Neural crest cell (in vitro differentiated cells): Measurements from ENCODE around the gene PHACTR1. TPM values are rescaled to one million over a fixed set of nuclear protein-coding genes. Genes with fewer than 3 reads are reported as not detected.

ENCODE experiments used
- DNase-seq: peaks from one replicate; pipeline ENCODE4 v3.0.0; 2021; ENCODE audit warnings: low read depth, mixed read lengths, low spot score
- H3K27ac Mint-ChIP-seq: one replicate; pipeline ENCODE4 v1.8.0; 2021; ENCODE audit warnings: mild to moderate bottlenecking, mixed read lengths; ENCODE audit not compliant: unreplicated experiment
- H3K27me3 Mint-ChIP-seq: 2 replicates; pipeline ENCODE4 v1.8.0; 2021; ENCODE audit warnings: low read depth, mild to moderate bottlenecking, mixed read lengths
- H3K36me3 Mint-ChIP-seq: 2 replicates; pipeline ENCODE4 v1.8.0; 2021; ENCODE audit warnings: low read depth, mild to moderate bottlenecking, mixed read lengths
- H3K4me1 Mint-ChIP-seq: 2 replicates; pipeline ENCODE4 v1.8.0; 2021; ENCODE audit warnings: mixed read lengths
- H3K4me3 Mint-ChIP-seq: one replicate; pipeline ENCODE4 v1.8.0; 2021; ENCODE audit warnings: mild to moderate bottlenecking, mixed read lengths
- H3K9me3 Mint-ChIP-seq: 2 replicates; pipeline ENCODE4 v1.8.0; 2021; ENCODE audit warnings: mixed read lengths
- total RNA-seq: library from RNA; stranded (reverse); gene quantifications from 2 replicates; pipeline ENCODE4 v1.2.1, GENCODE V29; 2021
- TF ChIP-seq, protein P1 (sequence below): fragments of 200-600 bp; sonication (generic); conservative IDR thresholded peaks from 2 replicates; pipeline ENCODE4 v1.5.0; 2021; ENCODE audit warnings: antibody characterized with exemption, mild to moderate bottlenecking

Gene PHACTR1
- total RNA-seq, 1 donor from 2014 or later = 10.4 TPM

DNA sequence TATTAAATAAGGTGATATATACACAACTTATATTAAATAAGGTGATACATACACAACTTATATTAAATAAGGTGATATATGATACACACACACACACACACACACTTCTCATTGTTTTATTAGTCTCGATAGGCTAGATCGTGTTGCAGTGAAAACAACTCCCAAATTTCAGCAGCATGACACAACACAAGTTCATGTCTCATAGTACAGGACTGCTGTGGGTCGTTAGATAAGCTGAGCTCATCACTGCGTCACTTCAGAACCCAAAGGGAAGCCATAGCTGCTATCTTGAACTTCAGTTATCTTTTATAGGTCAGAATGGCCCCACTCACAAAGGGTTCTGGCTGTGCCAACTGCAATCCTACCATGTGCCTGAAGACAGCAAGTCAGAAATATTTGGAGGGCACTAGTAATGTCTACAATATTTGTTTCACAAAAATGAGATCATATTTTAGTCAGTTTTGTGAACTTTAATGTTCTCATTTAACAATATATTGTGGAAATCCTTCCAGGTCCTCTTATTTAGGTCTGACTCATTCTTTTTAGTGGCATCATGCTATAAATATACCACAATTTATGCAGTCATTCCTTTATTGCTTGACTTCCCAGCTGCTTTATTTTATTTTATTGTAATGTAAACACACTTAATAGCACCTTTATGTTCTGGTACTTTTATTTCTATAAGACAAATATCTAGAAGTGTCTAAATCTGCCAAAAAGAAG, 290.2 kb downstream of the PHACTR1 start:
- DNase-seq = no peak
- Mint-ChIP-seq H3K4me3 (no peak overlapping the region), H3K4me1 (peaks cover 12% of the 10 kb centered on the region), H3K36me3 (no peaks in the 10 kb centered on the region), H3K27ac (no peak overlapping the region), H3K27me3 (peaks cover 29% of the 10 kb centered on the region), H3K9me3 (no peaks in the 10 kb centered on the region)
- TF ChIP-seq, protein P1, sequence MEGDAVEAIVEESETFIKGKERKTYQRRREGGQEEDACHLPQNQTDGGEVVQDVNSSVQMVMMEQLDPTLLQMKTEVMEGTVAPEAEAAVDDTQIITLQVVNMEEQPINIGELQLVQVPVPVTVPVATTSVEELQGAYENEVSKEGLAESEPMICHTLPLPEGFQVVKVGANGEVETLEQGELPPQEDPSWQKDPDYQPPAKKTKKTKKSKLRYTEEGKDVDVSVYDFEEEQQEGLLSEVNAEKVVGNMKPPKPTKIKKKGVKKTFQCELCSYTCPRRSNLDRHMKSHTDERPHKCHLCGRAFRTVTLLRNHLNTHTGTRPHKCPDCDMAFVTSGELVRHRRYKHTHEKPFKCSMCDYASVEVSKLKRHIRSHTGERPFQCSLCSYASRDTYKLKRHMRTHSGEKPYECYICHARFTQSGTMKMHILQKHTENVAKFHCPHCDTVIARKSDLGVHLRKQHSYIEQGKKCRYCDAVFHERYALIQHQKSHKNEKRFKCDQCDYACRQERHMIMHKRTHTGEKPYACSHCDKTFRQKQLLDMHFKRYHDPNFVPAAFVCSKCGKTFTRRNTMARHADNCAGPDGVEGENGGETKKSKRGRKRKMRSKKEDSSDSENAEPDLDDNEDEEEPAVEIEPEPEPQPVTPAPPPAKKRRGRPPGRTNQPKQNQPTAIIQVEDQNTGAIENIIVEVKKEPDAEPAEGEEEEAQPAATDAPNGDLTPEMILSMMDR = no peak

DNA sequence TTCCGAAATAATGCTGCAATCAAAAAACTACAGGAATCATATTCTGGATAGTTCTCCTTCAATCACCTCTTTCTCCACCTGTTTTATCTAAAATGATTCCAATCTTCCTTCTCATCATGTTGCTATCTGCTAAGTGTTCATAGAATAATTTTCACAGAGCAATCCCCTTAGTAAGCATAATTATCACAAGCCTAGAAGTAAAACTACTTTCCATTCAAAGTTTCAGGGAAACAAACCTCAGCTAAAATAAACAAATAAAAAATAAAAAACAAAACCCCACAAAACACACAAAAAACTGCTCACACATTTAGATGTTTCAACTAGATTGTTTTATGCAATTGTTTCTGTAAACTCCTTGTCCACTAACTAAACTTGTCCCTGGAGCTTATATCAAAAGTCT, 291.2 kb downstream of the PHACTR1 start:
- no peak overlapping the region for H3K27ac Mint-ChIP-seq
- peaks cover 14% of the 10 kb centered on the region for H3K4me1 Mint-ChIP-seq
- H3K27me3 Mint-ChIP-seq = peaks cover 38% of the 10 kb centered on the region
- TF ChIP-seq, protein P1 = no peak
- H3K9me3 Mint-ChIP-seq = no peaks in the 10 kb centered on the region
- no peak for DNase-seq
- H3K4me3 Mint-ChIP-seq = no peak overlapping the region
- no peaks in the 10 kb centered on the region for H3K36me3 Mint-ChIP-seq

DNA sequence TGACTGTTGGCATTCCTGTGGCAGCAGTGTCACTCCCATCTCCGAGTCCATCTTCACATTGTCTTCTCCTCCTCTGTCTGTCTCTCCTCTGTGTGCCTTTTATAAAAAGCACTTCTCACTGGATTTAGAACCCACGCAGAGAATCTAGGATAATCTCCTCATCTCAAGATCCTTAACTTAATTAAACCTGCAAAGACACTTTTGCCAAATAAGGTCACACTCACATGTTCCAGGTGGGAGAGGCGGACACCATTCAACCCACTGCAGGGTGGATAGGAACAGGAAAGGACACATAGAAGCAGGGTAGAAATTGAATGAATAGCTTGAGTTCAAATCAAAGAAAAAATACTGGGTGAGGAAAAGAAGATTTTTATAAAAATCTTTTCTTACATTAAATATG, 292.5 kb downstream of the PHACTR1 start:
- DNase-seq = no peak
- Mint-ChIP-seq H3K36me3 (no peaks in the 10 kb centered on the region), H3K9me3 (no peaks in the 10 kb centered on the region), H3K27me3 (peaks cover 48% of the 10 kb centered on the region), H3K4me3 (no peak overlapping the region), H3K27ac (no peak overlapping the region), H3K4me1 (peaks cover 22% of the 10 kb centered on the region)
- TF ChIP-seq, protein P1 = no peak

DNA sequence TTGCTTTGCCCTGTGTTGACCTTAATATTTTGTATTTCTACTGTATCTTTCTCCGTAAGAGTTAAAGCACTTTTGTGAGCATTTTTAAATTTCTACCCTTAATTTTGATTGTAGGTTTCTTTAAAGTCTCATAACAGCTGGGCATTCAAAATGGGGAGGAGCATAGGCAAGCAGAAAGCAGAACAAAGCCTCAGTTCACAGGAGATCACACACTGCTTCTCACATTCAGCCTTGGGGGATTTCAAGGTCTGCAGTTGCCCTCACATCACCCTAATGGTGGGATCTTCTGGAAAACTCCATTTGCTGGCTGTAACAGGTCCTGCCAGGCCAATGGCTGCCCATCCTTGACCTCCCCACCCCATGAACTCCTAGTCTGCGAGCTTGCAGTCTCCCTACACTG, 292.9 kb downstream of the PHACTR1 start:
- H3K4me1 Mint-ChIP-seq = peaks cover 24% of the 10 kb centered on the region
- H3K27me3 Mint-ChIP-seq = peaks cover 52% of the 10 kb centered on the region
- TF ChIP-seq, protein P1 = no peak
- H3K36me3 Mint-ChIP-seq = no peaks in the 10 kb centered on the region
- no peak overlapping the region for H3K27ac Mint-ChIP-seq
- no peak for DNase-seq
- H3K4me3 Mint-ChIP-seq = no peak overlapping the region
- H3K9me3 Mint-ChIP-seq = no peaks in the 10 kb centered on the region

DNA sequence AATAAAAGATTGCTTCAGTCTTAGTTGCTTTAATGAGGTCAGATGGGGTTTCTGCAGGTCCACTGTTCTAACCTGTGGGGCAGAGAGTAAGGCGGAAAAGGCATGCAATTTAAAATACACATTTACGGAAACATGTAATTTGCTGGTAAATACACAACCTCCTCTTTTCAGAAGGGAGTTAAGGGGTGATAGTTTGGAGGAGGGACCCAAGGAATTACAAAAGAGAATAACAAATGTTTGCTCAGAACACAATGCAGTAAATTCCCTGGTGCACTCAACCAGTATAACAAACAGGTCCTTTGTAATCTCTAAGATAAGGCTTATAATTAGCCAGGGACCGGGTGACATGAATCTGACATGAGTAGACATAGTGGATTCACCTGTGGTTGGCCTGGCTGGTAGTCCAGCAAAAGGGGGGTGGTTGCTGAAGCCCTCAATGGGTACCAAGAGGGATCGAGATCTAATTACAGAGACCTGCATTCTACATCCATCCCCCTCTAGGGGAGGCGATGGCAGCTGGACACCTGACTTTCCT, 295.1 kb downstream of the PHACTR1 start:
- H3K4me3 Mint-ChIP-seq = peak overlapping the region; percentile 44
- H3K36me3 Mint-ChIP-seq = no peaks in the 10 kb centered on the region
- peaks cover 74% of the 10 kb centered on the region for H3K27me3 Mint-ChIP-seq
- DNase-seq = no peak
- peaks cover 30% of the 10 kb centered on the region for H3K4me1 Mint-ChIP-seq
- TF ChIP-seq, protein P1 = no peak
- no peak overlapping the region for H3K27ac Mint-ChIP-seq
- no peaks in the 10 kb centered on the region for H3K9me3 Mint-ChIP-seq
